Endothelial cell of umbilical vein (primary cell): Measurements from ENCODE around the gene TMEM154. TPM values are rescaled to one million over a fixed set of nuclear protein-coding genes. Genes with fewer than 3 reads are reported as not detected.

Experiments
- BruUV-seq: library from RNA; stranded (reverse); fragments of 400-500 nt; replicated peaks from 2 replicates; lab custom pipeline; 2021; lab: Mats Ljungman, UMichigan
- CTCF ChIA-PET: fragments of 300-600, 350-600 bp; sonication (Branson Sonifier 250); formaldehyde crosslinking; loops from one replicate; lab custom pipeline; 2021; ENCODE audit warnings: antibody characterized with exemption, inconsistent platforms; lab: Charles Lee
- POLR2A ChIA-PET: fragments of 300-600, 350-600 bp; sonication (Branson Sonifier 250); formaldehyde crosslinking; loops from one replicate; lab custom pipeline; 2021; ENCODE audit warnings: antibody characterized with exemption, inconsistent platforms; lab: Charles Lee
- DNase-seq: peaks from one replicate; pipeline ENCODE4 v3.0.0-alpha.2; 2011; ENCODE audit warnings: low read depth, low spot score
- FAIRE-seq: peaks from 2 replicates; lab custom pipeline; 2011; peaks lifted over from hg19 to GRCh38; lab: Jason Lieb, UNC
- H2AFZ ChIP-seq: 2 replicates; pipeline ENCODE4 v1.6.0; 2012; ENCODE audit warnings: low read depth, low read length, control low read depth, inconsistent platforms
- H3K27ac ChIP-seq: 2 replicates; pipeline ENCODE4 v1.5.1; 2011; ENCODE audit warnings: low read depth, mild to moderate bottlenecking, control low read depth, low read length, moderate library complexity; ENCODE audit not compliant: insufficient read depth
- H3K27me3 ChIP-seq, 2 experiments: 2 replicates each; pipeline versions ENCODE4 v1.6.0 to v1.6.1; 2011; ENCODE audit warnings: low read length in 2 of 2, mixed read lengths in 1 of 2; ENCODE audit not compliant: control insufficient read depth in 2 of 2, insufficient read depth in 2 of 2
- H3K36me3 ChIP-seq, 2 experiments: 2 replicates in 1 of 2; 3 replicates in 1 of 2; pipeline ENCODE4 v1.5.1; 2011; ENCODE audit warnings: low read length in 2 of 2, mild to moderate bottlenecking in 1 of 2, moderate library complexity in 1 of 2; ENCODE audit not compliant: control insufficient read depth in 2 of 2, insufficient read depth in 2 of 2; ENCODE audit errors: extremely low read depth in 1 of 2
- H3K4me1 ChIP-seq: 3 replicates; pipeline ENCODE4 v1.5.1; 2011; ENCODE audit warnings: mild to moderate bottlenecking, low read length; ENCODE audit not compliant: control insufficient read depth, insufficient read depth; ENCODE audit errors: extremely low read depth
- H3K4me2 ChIP-seq: 2 replicates; pipeline ENCODE4 v1.6.1; 2011; ENCODE audit warnings: low read length, control low read depth, mixed read lengths; ENCODE audit not compliant: insufficient read depth
- H3K4me3 ChIP-seq, 3 experiments: fragments of 200-600 bp in 1 of 3; sonication (generic), shearing (Covaris generic) in 1 of 3; replicated peaks in 1 of 3; 2 replicates each; pipeline ENCODE4 v1.5.1; 2011 to 2016; ENCODE audit warnings: control low read depth in 3 of 3, low read length in 3 of 3, mild to moderate bottlenecking in 2 of 3, inconsistent platforms in 1 of 3, low read depth in 1 of 3, moderate library complexity in 1 of 3; ENCODE audit not compliant: insufficient read depth in 1 of 3
- H3K79me2 ChIP-seq: 2 replicates; pipeline ENCODE4 v1.6.0; 2012; ENCODE audit warnings: low read length, inconsistent platforms; ENCODE audit not compliant: control insufficient read depth, insufficient read depth
- H3K9ac ChIP-seq: replicated peaks from 2 replicates; pipeline ENCODE3; 2011; ENCODE audit warnings: low read length, control low read depth; ENCODE audit not compliant: insufficient read depth; ENCODE audit errors: extremely low read depth
- H3K9me1 ChIP-seq: replicated peaks from 3 replicates; pipeline ENCODE4 v1.6.0; 2011; ENCODE audit warnings: mild to moderate bottlenecking, low read length; ENCODE audit not compliant: control insufficient read depth, insufficient read depth; ENCODE audit errors: extremely low read depth
- H3K9me3 ChIP-seq: replicated peaks from 2 replicates; pipeline ENCODE4 v1.5.1; 2012; ENCODE audit warnings: low read length, inconsistent platforms; ENCODE audit not compliant: control insufficient read depth, insufficient read depth
- H4K20me1 ChIP-seq: replicated peaks from 2 replicates; pipeline ENCODE3; 2011; ENCODE audit warnings: mild to moderate bottlenecking, low read length; ENCODE audit not compliant: control insufficient read depth, insufficient read depth; ENCODE audit errors: extremely low read depth
- CTCF ChIP-seq, 2 donors: IDR thresholded peaks; 1 replicate in 1 of 2; 2 replicates in 1 of 2; pipeline ENCODE4 v1.5.1; 2011; ENCODE audit warnings: low read length in 2 of 2, mild to moderate bottlenecking in 2 of 2, moderate library complexity in 2 of 2, control low read depth in 1 of 2, inconsistent platforms in 1 of 2, low read depth in 1 of 2; ENCODE audit not compliant: insufficient read depth in 1 of 2; ENCODE audit errors: extremely low read depth in 1 of 2
- EZH2 ChIP-seq: IDR thresholded peaks from 2 replicates; pipeline ENCODE4 v1.6.1; 2012; ENCODE audit warnings: borderline replicate concordance, low read depth, mild to moderate bottlenecking, moderate library complexity, low read length, inconsistent platforms; ENCODE audit not compliant: severe bottlenecking
- FOS ChIP-seq: IDR thresholded peaks from 2 replicates; pipeline ENCODE4 v1.6.1; 2011; ENCODE audit warnings: mild to moderate bottlenecking, low read length, moderate library complexity, borderline replicate concordance; ENCODE audit not compliant: insufficient read depth
- GATA2 ChIP-seq: IDR thresholded peaks from 2 replicates; pipeline ENCODE4 v1.7.0; 2011; ENCODE audit warnings: low read depth, mild to moderate bottlenecking, moderate library complexity, mixed read lengths, low read length; ENCODE audit not compliant: insufficient read length, insufficient read depth
- JUN ChIP-seq: IDR thresholded peaks from 2 replicates; pipeline ENCODE4 v1.6.1; 2011; ENCODE audit warnings: borderline replicate concordance, low read depth; ENCODE audit not compliant: insufficient read length, insufficient read depth
- MAX ChIP-seq: IDR thresholded peaks from 2 replicates; pipeline ENCODE4 v1.6.1; 2011; ENCODE audit not compliant: insufficient read depth, insufficient read length
- MYC ChIP-seq: IDR thresholded peaks from one replicate; pipeline ENCODE4 v1.6.1; 2011; ENCODE audit warnings: mild to moderate bottlenecking, low read depth, low read length
- POLR2A ChIP-seq: IDR thresholded peaks from 2 replicates; pipeline ENCODE4 v1.6.1; 2012; ENCODE audit warnings: low read depth, mild to moderate bottlenecking, control low read depth, low read length
- POLR2AphosphoS5 ChIP-seq: IDR thresholded peaks from 2 replicates; pipeline ENCODE4 v1.6.1; 2012; ENCODE audit warnings: low read depth, mild to moderate bottlenecking, control low read depth, low read length, moderate library complexity; ENCODE audit not compliant: insufficient read depth
- dilution Hi-C: fragments of 300-500 bp; cut with MboI; formaldehyde crosslinking; loops from one replicate; pipeline ENCODE4 v1.15.0; 2019; ENCODE audit warnings: low sequenced_read_pairs; ENCODE audit not compliant: extremely low pct_ligation_motif_present
- intact Hi-C: fragments of 100-400 bp; cut with micrococcal nuclease; formaldehyde crosslinking; loops from one replicate; pipeline ENCODE4 v1.10.0; 2022
- polyA plus RNA-seq, 4 experiments: library from polyadenylated mRNA; depleted of rRNA in 3 of 4; stranded (reverse) in 3 of 4; unstranded in 1 of 4; fragments of >200 nt; gene quantifications; 2 replicates each; pipeline versions ENCODE4 v1.2.1 to v1.2.3, GENCODE V29; 2011 to 2012; ENCODE audit warnings: missing spikeins in 1 of 4
- total RNA-seq: library from RNA; stranded (reverse); gene quantifications from 2 replicates; pipeline ENCODE4 v1.2.3, GENCODE V29; 2021

Gene TMEM154
- total and polyA plus RNA-seq, 2 donors (not counting 3 experiments of a cell fraction or from before 2014, with no cell fraction given) = 5.4 to 50.0 TPM

- BruUV-seq = no TSS peak
- dilution Hi-C loops = no loop called here
- Histone ChIP-seq H3K4me2 (no peak overlapping the region), H3K79me2 (no peaks in the 10 kb centered on the region), H3K9me3 (no peaks in the 10 kb centered on the region), H3K27ac (no peak overlapping the region), H3K27me3 (peaks cover 1 to 2% of the 10 kb centered on the region in 2 experiments), H3K9me1 (no peaks in the 10 kb centered on the region), H2AFZ (no peak overlapping the region), H4K20me1 (no peaks in the 10 kb centered on the region), H3K9ac (no peak overlapping the region), H3K4me3 (no peak overlapping the region), H3K36me3 (no peaks in the 10 kb centered on the region), H3K4me1 (no peaks in the 10 kb centered on the region)
- CTCF ChIA-PET = interaction anchor here (1.2 kb wide), 1 partner anchor 186 kb away, joined by 3 read pairs; no protein-coding TSS in a partner anchor
- POLR2A ChIA-PET = no interaction called here
- no peak for DNase-seq
- intact Hi-C loops = no loop called here
- TF ChIP-seq GATA2 (no peak), POLR2AphosphoS5 (no peak), CTCF (IDR thresholded peaks at IDR 0.05; ENCODE audit: extremely low read depth in 1 of 2, insufficient read depth in 1 of 2, low read depth in 1 of 2, low read length in 2 of 2) (no peak), JUN (no peak), POLR2A (no peak), FOS (no peak), EZH2 (no peak), MYC (no peak), MAX (no peak)
- FAIRE-seq = no peak
Measured at GRCh38 chr4:152687974-152688599, 8.3 kb upstream of the TMEM154 start.
